GM04504 (cell line): ENCODE measurements around the gene ERCC3.
"Not testable (repeated sequence)": the region's sequence is repeated elsewhere in the genome, so short reads cannot be mapped to it uniquely, and the experiment has no call there.

Experiments used
- DNase-seq: peaks from one replicate; pipeline ENCODE4 v3.0.0-alpha.2; 2012; ENCODE audit warnings: low read depth

The ERCC3 gene

GRCh38 chr2:127226132-127226519 is 67.8 kb downstream of the ERCC3 start:
- no peak for DNase-seq

GRCh38 chr2:127225186-127225960 is 68.6 kb downstream of the ERCC3 start:
- DNase-seq: peak; percentile 24

- DNase-seq: not testable (repeated sequence)
These were observed 69.8 kb downstream of the ERCC3 start for GRCh38 chr2:127224135-127224534.

GRCh38 chr2:127220768-127221527 is 73.0 kb downstream of the ERCC3 start:
- no peak for DNase-seq

GRCh38 chr2:127220102-127220767 is 73.7 kb downstream of the ERCC3 start, which contains the start of gene CYP27C1:
TSS of gene CYP27C1 (minus strand) at chr2:127220299. CDS start at chr2:127220270, 29 bp downstream.
- DNase-seq: no peak

GRCh38 chr2:127219171-127220070 is 74.5 kb downstream of the ERCC3 start:
- no peak for DNase-seq

- no peak for DNase-seq
These were observed 75.2 kb downstream of the ERCC3 start for GRCh38 chr2:127218812-127219170.

- no peak for DNase-seq
These were observed 76.2 kb downstream of the ERCC3 start for GRCh38 chr2:127217470-127218325.

- no peak for DNase-seq
These were observed 77.4 kb downstream of the ERCC3 start for GRCh38 chr2:127216593-127216992.

- no peak for DNase-seq
These were observed 77.8 kb downstream of the ERCC3 start for GRCh38 chr2:127216095-127216494.

- DNase-seq: not testable (repeated sequence)
These were observed 79.7 kb downstream of the ERCC3 start for GRCh38 chr2:127214201-127214600.

GRCh38 chr2:127208313-127208712 is 85.6 kb downstream of the ERCC3 start:
- DNase-seq: no peak
